Fibroblast of pulmonary artery (primary cell): ENCODE data around the gene TTLL13.

ENCODE experiments used
- DNase-seq: peaks from one replicate; pipeline ENCODE4 v3.0.0-alpha.2; 2010; ENCODE audit warnings: low read depth
- H3K4me3 ChIP-seq: replicated peaks from 2 replicates; pipeline ENCODE4 v1.5.1; 2011; ENCODE audit warnings: low read depth, mild to moderate bottlenecking, control low read depth, low read length, moderate library complexity
- CTCF ChIP-seq: IDR thresholded peaks from 2 replicates; pipeline ENCODE4 v1.5.1; 2011; ENCODE audit warnings: mild to moderate bottlenecking, control low read depth, low read length, inconsistent platforms; ENCODE audit errors: missing control alignments

Gene TTLL13

GRCh38 chr15:90261811-90262210 lies 12.5 kb downstream of the TTLL13 start:
- TF ChIP-seq CTCF = no peak

GRCh38 chr15:90262426-90262825 lies 13.1 kb downstream of the TTLL13 start:
- no peak for DNase-seq
- TF ChIP-seq CTCF = no peak

More at GRCh38 chr15:90261811-90262210, 12.5 kb downstream of the TTLL13 start:
- DNase-seq = peak; percentile 70
- H3K4me3 ChIP-seq = no peak overlapping the region

GRCh38 chr15:90264671-90265070 lies 15.3 kb downstream of the TTLL13 start:
- no peak for TF ChIP-seq CTCF
- no peak for DNase-seq
- peak overlapping the region; percentile 95 for H3K4me3 ChIP-seq

More at GRCh38 chr15:90262426-90262825, 13.1 kb downstream of the TTLL13 start:
- no peak overlapping the region for H3K4me3 ChIP-seq

- DNase-seq = peak; percentile 90
- H3K4me3 ChIP-seq = peak within 1 kb of the TSS; percentile 95
- no peak for TF ChIP-seq CTCF
Measured at GRCh38 chr15:90265271-90266060, 16.1 kb downstream of the TTLL13 start, which contains the start of gene NGRN. Gene NGRN, plus strand, starts transcription at chr15:90265672. Its CDS starts 41 bp downstream, at chr15:90265713.

DNA sequence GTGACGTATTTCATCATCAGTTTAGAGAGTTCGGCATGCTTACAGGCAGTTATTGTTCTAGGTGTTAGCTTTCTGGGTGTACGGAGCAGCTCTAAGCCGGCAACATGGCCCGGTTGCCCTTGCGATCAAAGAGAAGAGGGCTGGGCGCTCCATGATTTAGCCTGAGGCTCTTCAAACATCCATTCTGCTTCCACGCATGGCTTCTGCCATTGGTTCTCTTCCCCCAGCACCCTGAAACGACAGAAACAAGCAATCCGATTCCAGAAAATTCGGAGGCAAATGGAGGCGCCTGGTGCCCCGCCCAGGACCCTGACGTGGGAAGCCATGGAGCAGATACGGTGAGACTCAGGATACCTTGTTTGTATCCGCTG lies 16.7 kb downstream of the TTLL13 start:
- peak; percentile 29 for DNase-seq
- no peak for TF ChIP-seq CTCF
- H3K4me3 ChIP-seq = peak overlapping the region; percentile 95

DNA sequence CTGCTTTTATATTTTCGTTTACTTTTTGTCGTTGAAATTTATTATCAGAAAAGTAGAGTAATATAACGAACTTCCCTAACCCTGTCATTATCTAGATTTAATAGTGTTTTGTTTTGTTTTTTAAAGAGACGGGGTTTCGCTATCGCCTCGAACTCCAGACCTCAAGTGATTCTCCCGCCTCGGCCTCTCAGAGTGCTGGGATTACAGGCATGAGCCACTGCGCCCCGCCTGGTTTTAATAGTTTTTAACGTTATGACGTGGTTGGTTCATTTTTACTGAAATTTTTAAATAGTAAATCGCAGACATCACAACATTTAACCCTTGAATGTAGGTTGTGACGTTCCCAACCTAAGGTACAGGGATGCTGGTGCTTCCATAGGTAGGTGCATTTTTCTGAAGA lies 17.1 kb downstream of the TTLL13 start:
- DNase-seq = peak; percentile 26
- TF ChIP-seq CTCF = no peak
- H3K4me3 ChIP-seq = peak overlapping the region; percentile 95

DNA sequence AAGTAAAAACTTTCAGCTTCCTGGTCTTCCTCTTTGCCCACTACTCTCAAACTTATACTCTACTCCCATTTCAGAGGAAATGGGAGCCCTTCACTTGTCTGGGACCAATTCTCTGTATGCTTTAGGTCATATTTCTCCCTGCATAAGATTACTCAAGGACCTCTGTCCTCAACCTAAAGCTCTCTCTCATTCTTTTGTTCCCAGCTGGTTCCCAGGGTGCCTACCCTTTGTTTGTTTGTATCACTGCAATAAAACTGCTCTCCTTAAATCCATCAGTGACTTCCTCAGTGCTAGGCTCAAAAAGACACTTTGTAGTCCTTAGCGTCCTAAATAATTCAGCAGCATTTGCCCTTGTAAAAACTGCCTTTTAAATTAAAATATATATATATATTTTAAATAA lies 19.1 kb downstream of the TTLL13 start:
- TF ChIP-seq CTCF = no peak
- no peak for DNase-seq
- no peak overlapping the region for H3K4me3 ChIP-seq
